H7 (cell line): ENCODE data around the gene DCUN1D3. TPM values are rescaled to one million over a fixed set of nuclear protein-coding genes. Genes with fewer than 3 reads are reported as not detected.

Source experiments
- DNase-seq: peaks from one replicate; pipeline ENCODE4 v3.0.0; 2012
- H3K27me3 ChIP-seq: 2 replicates; pipeline ENCODE4 v1.6.0; 2011; ENCODE audit warnings: mild to moderate bottlenecking, low read length; ENCODE audit not compliant: control insufficient read depth, insufficient read depth
- H3K36me3 ChIP-seq: replicated peaks from 2 replicates; pipeline ENCODE4 v1.5.1; 2011; ENCODE audit warnings: low read length; ENCODE audit not compliant: control insufficient read depth, insufficient read depth
- H3K4me3 ChIP-seq: 2 replicates; pipeline ENCODE4 v1.5.1; 2011; ENCODE audit warnings: low read depth, mild to moderate bottlenecking, control low read depth, low read length, moderate library complexity; ENCODE audit not compliant: insufficient read depth
- total RNA-seq: library from RNA; depleted of rRNA; stranded (reverse); fragments of >200 nt; shearing (Covaris generic); gene quantifications from 2 replicates; pipeline ENCODE4 v1.2.3, GENCODE V29; 2014

Gene DCUN1D3
- total RNA-seq, 1 experiment from 2014 or later = 11.9 TPM

DNA sequence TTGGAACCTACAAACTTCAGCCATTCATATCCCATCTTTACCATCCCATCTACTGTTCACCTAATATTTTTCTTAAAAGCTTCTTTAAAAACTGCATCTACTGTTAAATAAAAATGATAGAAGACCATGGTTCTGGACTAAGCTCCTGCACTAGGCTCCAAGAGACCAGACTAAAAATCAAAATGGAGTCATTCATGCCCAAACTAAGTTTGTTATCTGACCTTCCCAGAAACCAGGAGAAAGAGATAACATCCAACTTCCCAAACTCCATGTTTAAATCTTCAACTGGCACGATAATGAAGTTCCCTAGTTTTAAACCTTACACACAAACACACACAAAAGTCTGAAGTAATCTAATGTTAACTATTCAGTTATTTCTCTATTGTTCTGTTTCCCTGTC lies 13.8 kb downstream of the DCUN1D3 start:
- H3K4me3 ChIP-seq = no peak overlapping the region
- DNase-seq = no peak
- no peaks in the 10 kb centered on the region for H3K27me3 ChIP-seq
- H3K36me3 ChIP-seq = no peaks in the 10 kb centered on the region

DNA sequence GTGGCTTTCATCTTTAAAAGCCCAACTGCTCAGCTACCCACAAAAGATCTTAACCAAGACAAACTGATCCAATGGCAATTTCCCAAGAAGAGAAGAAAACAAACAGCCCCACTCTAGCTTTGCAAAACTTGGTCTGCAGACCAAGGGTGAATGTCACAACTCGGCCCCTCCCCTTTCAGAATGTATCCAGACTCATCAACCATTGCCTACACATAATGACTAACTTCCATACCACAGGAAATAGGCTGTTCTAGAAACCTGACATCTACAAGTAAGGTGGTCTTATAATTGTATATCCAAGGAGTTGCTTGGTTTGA lies 16.0 kb downstream of the DCUN1D3 start:
- H3K36me3 ChIP-seq = no peaks in the 10 kb centered on the region
- H3K4me3 ChIP-seq = no peak overlapping the region
- H3K27me3 ChIP-seq = no peaks in the 10 kb centered on the region
- DNase-seq = no peak

DNA sequence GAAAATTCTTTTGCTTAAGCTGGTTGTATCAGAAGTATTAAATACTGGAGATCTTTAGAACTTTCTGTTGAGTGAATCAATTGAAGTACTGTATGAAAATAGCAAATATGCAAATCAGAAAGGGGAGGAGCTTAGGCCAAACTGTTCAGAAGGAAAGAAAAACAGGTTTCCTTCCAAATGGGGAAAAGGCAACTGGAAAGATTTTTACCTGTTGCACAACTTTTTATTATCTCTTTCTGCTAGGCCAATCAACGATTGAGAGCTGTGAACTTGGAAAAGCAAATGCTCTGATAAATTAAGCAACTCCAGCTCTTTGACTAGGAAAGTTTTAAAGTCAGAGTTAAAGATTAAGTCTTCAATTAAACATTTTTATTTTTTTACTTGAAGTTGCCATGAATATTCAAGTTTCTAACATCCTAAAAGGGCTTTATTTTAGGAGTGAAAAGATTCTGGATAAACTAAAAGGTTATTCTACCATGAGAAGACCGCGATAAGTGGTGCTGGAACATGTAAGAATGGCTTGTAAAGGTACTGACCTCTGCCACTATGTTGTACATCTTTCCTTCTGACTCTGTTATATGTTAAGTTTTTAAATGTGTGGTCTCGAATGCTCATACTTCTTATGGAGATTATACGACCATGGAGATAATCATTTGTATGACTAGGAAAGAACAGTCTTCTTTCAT lies 16.5 kb downstream of the DCUN1D3 start:
- no peaks in the 10 kb centered on the region for H3K27me3 ChIP-seq
- DNase-seq = no peak
- H3K36me3 ChIP-seq = no peaks in the 10 kb centered on the region
- no peak overlapping the region for H3K4me3 ChIP-seq

DNA sequence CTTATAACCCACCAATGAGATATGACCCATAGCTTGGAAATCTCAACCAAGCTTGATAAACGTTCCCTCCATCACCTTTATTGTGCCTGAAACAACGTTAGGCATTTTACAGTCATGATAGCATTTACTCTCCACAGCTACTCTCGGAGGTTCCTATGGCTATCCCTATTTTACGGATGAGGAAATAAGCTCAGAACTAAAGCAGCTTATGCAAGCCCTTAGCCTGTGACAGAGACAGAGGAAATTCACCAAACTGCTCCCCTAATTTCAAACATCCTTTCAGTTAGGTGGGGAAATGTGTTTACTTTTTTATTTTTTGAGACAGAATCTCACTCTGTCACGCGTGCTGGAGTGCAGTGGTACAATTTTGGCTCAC lies 18.7 kb downstream of the DCUN1D3 start:
- no peak for DNase-seq
- Histone ChIP-seq H3K36me3 (no peaks in the 10 kb centered on the region), H3K4me3 (no peak overlapping the region), H3K27me3 (no peaks in the 10 kb centered on the region)

DNA sequence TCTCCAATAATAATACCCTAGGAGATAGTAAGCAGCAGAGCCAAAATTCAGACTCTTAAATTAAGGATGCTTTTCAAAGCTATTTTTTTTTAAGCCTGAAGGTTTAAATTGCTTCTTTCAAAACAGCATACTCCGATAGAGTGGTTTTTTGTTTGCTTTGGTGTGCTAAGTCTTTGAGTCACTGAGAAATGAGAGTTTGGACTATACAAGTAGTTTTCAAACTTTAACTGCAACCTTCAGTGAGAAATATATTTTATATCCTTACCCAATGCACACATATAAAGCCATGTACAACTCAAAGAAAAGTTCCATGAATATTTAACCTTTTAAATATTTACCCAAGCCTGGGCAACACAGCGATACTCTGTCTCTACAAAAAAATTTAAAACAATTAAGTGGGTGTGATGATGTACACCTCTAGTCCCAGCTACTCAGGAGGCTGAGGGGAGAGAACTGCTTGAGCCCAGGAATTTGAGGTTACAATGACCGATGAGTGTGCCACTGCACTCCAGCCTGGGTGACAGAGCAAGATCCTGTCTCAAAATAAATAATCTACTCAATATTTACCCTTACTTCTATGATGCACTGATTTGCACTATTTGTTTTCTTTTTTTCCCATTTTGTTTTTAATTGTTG lies 19.2 kb downstream of the DCUN1D3 start:
- H3K4me3 ChIP-seq = no peak overlapping the region
- no peak for DNase-seq
- no peaks in the 10 kb centered on the region for H3K27me3 ChIP-seq
- H3K36me3 ChIP-seq = no peaks in the 10 kb centered on the region

DNA sequence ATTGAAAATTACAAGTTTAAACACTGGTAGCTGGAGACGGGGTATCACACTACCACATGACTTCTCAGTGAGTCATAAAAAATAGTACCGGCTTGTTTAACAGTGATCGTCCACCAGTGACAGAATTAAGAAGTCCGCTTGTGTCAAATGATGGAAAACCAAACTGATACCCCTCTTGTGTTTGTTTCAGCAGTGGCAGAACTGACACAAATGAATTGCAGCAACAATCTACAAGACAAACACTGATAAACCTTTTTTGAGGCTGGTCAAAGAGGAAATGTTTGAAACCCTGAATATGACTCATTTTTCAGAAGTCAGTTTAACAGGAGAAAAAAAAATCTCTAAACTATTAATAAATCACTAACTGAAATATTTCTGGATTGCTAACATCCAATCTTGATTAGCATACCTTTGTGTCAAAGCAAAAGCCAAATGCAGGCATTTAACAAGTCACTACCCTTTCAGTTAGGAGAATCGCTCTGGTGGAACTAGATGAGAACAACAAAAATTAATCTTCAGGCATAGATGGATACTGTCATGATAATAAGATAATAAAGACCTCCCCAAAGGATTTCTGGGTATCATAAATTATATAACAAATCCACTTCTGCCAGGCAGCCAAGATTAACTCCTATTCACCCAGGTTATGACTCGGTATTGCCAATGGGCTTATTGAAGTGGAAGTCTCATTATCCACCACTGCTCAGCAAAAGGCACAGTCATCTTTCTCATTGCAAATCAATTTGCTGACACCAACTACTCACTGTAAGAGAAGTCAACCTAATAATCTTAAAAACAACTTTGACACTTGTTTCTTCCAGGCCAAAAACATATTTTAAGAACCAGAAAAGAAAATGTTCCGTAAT lies 20.8 kb downstream of the DCUN1D3 start:
- H3K4me3 ChIP-seq = no peak overlapping the region
- no peaks in the 10 kb centered on the region for H3K36me3 ChIP-seq
- no peak for DNase-seq

DNA sequence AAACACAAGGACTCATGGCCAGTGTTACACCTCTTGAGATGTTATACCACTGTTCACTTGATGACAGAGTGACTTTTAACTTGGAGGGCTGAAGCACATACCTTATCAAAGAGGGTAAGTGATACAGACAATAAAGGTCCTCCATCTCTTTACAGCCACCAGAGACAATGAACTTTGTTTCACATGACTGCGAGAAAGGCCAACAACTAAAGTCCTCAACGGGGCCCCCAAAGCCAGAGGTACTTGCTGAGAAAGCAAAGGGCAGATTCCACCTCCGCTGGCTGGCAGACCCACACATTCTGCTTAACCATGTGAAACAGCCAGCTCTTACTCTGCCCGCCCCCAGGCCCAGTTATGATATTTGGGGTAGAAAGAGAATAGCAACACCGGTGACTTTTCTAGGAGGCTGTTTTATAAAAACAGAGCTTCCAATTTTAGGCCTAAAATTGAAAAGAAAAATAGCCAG lies 21.4 kb downstream of the DCUN1D3 start:
- H3K4me3 ChIP-seq = no peak overlapping the region
- H3K27me3 ChIP-seq = no peaks in the 10 kb centered on the region
- no peaks in the 10 kb centered on the region for H3K36me3 ChIP-seq
- DNase-seq = no peak

More for the DNA sequence above, 20.8 kb downstream of the DCUN1D3 start:
- no peaks in the 10 kb centered on the region for H3K27me3 ChIP-seq

DNA sequence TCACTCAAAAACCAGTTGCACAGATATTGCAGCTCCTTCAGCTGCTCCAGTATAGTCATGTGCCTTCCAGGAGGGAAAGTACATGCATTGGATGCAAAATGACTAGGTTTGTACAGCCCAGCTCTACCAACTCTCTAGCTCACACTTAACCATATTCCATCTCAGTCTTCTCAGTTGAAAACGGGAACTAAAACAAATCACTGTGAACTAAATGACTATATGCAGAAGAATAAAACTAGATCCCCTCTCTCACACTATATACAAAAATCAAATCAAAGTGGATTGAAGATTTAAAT lies 24.9 kb downstream of the DCUN1D3 start:
- Histone ChIP-seq H3K4me3 (no peak overlapping the region), H3K36me3 (no peaks in the 10 kb centered on the region)
- no peak for DNase-seq

DNA sequence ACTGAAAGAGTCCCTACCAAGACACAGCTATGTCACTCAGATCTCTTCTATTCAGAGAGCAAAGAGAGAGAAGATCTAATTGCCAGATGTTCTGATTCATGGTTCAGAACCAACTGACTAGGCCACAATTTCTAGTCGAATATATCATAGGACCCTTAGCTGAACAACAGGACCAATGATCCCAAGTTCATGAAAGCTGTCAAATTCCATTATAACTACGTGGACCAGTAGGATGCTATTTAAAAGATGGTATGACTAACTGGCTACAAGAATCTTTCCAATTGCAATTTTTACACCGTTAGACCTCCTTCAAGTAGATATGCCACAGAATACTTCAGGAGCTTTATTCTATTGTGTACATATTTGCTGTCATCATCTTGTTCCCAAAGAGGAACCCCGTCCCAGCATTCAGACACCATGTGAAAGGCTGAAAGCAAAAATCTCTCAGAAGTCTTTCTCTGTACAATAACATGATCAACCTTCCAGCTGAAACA lies 26.0 kb downstream of the DCUN1D3 start:
- no peaks in the 10 kb centered on the region for H3K36me3 ChIP-seq
- no peak overlapping the region for H3K4me3 ChIP-seq
- no peaks in the 10 kb centered on the region for H3K27me3 ChIP-seq
- no peak for DNase-seq

More for the DNA sequence above, 24.9 kb downstream of the DCUN1D3 start:
- no peaks in the 10 kb centered on the region for H3K27me3 ChIP-seq

DNA sequence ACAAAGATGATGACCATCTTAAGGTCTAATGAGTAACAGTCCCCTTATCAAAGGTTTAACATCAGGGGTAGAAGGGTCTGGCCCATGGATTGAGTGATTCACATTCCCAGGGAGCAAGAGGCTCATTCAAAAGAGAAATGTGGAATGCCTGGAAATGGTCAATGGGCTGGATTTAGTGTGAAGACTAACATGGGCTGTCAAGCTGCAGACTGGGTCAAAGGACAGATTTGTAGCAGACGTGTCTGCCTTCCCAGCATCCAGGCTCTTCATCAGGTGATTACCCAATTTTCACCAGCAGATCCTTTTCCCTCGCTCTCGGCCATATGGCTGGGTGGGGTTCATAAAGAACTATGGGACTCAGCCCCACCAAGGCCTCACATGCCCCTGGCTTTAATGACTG lies 26.8 kb downstream of the DCUN1D3 start:
- Histone ChIP-seq H3K27me3 (no peaks in the 10 kb centered on the region), H3K4me3 (no peak overlapping the region), H3K36me3 (no peaks in the 10 kb centered on the region)
- DNase-seq = no peak

DNA sequence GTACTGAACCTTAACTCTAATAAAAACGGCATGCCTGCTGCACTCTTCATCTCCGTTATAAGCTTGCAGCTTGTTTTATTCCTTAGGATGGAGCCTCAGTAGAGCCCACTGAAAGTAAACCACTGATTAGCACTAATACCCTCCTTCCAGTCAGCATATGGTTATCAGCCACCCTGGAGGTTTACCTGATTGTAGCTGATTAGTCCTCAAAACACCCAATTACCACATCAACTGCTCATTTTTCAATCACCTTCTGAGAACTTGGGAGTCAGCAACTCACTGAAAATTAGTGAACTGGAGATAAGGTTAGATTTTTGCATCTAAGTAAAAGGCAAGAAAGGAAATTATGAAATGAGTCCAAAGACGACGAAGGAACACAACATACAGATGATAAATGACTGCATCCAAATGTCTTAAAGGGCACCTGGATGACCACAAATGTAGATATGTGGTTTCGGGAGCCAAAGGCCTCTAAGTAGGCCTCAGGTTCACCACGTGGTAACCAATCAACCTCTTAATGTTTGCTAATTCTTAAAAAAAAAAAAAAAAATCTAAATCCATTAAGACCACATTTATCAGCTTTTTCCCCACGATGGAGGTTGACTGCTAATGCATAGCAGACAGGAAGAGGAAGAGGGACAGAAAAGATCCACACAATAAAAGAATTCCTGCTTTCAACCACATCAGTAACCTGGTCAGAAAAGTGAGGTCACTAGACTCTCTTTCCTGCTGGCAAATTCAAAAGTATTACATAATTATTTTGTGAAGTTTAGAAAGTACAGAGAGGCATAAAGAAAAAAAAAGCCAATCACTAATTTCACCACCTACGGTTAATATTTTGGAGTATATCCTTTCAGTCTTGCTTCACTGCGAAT lies 28.0 kb downstream of the DCUN1D3 start:
- Histone ChIP-seq H3K27me3 (no peaks in the 10 kb centered on the region), H3K4me3 (no peak overlapping the region), H3K36me3 (no peaks in the 10 kb centered on the region)
- no peak for DNase-seq

DNA sequence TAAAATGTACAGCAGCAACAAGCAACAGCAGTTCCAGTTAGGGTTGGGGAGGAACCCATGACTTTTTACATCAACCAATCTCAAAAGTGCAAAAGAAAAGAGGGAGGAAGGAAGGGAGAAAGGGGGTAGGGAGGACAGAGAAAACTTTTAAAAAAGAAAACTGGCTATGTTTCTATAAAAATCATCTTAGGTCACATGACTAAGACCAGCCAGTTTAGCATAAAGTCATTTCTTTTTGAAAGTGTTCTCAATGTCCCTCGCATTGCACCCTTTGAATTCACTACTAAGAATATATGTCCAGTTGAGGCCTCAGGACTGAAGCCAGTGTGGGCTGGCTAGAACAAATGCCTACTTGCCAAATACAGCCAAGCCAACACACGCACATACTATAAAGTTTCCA lies 28.9 kb downstream of the DCUN1D3 start:
- no peaks in the 10 kb centered on the region for H3K27me3 ChIP-seq
- DNase-seq = no peak
- no peaks in the 10 kb centered on the region for H3K36me3 ChIP-seq
- no peak overlapping the region for H3K4me3 ChIP-seq

DNA sequence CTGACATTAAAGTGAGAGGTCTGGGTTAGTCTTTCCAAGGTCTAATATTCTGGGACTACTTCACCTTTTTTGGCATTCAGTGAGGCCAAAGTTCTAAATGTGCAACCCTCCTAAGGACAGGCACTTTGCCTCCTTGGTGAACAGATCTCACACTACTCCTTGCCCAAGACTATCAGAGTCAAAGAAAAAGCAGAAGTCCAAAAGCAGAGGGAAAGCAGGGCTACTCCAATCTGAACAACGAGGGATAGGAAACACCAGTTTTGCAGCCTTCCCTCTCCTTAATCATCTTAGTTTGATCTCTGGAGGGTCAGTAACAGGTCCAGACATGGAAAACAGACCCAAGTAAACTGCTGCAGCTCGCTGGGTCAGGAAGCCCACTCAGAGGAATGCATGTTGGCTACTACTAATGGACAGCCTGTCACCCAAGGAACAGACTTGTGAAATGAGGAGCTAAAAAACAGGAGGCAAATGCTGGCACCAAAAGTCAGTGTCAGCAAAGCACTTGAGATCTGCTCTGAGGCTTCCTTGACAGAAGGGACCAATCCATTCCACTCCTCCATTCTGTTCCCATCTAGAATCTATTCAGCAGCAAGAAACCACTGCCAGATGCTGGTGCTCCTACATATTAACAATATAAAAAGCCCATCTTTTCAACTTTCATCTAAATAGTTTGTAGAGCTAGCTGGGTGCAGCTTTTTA lies 29.9 kb downstream of the DCUN1D3 start:
- H3K36me3 ChIP-seq = no peaks in the 10 kb centered on the region
- no peak overlapping the region for H3K4me3 ChIP-seq
- DNase-seq = no peak
- no peaks in the 10 kb centered on the region for H3K27me3 ChIP-seq

DNA sequence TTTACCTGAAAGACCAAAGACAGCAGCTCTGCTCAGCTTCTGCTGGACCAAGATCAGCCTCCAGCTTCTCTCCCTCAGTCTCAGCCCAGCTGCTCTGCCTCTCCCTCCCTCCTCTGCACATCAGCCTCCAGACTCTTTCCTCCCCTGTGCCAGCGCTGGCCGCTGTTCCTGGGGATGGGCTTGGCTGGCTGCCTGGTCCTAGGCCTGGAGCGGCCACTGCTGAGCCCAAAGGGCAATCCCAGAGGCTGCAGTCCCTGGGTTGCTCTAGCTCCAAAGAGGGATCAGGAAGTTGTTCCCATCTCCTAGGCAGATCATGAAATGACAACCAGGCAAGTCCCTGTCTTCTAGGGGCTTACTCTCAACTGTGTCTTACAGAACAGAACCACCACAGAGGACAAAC lies 31.3 kb downstream of the DCUN1D3 start:
- H3K36me3 ChIP-seq = no peaks in the 10 kb centered on the region
- no peak for DNase-seq

More for the DNA sequence above, 31.3 kb downstream of the DCUN1D3 start:
- no peak overlapping the region for H3K4me3 ChIP-seq
- H3K27me3 ChIP-seq = no peaks in the 10 kb centered on the region
